ENCODE data around the gene TERB2.
"Not testable (repeated sequence)": the region's sequence is repeated elsewhere in the genome, so short reads cannot be mapped to it uniquely, and the experiment has no call there.

Gene TERB2

DNA sequence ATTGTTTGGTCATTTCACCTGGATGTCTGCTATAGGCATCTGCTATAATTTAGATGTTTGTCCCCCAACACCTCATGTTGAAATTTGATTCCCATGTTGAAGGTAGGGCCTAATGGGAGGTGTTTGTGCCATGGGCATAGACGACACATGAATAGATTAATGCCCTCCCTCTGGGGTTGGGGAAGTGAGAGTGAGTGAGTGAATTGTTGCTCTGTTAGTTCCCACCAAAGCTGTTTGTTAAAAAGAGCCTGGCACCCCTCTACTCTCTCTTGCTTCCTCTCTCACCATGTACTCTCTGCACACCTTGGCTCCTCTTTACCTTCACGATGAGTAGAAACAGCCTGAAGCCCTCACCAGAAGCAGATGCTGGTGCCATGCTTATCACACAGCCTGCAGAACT lies 42.6 kb downstream of the TERB2 start:
- H3K4me3 ChIP-seq (ENCODE audit: low read depth, low read length) = no peak overlapping the region
- no peaks in the 10 kb centered on the region for H3K9me3 ChIP-seq (ENCODE audit: insufficient read depth, low read depth, low read length)
- no peak overlapping the region for H4K91ac ChIP-seq (ENCODE audit: low read depth, low read length)
- no peak for DNase-seq
- no peak overlapping the region for H3K27ac ChIP-seq (ENCODE audit: low read depth, low read length)
- no peak overlapping the region for H3K18ac ChIP-seq (ENCODE audit: low read length)
- H2BK5ac ChIP-seq (ENCODE audit: low read depth, low read length, poor library complexity) = no peak overlapping the region
- H3K9ac ChIP-seq (ENCODE audit: low read length) = no peak overlapping the region
- WGBS (ENCODE audit: extremely low coverage, insufficient coverage, insufficient read length) = no CpG with 5 or more reads among the region's 2 CpGs
- H3K4me2 ChIP-seq (ENCODE audit: low read length) = no peak overlapping the region
- no peaks in the 10 kb centered on the region for H3K36me3 ChIP-seq (ENCODE audit: control insufficient read depth in 1 of 2, insufficient read depth in 2 of 2, low read length in 2 of 2)
- no peak overlapping the region for H4K8ac ChIP-seq (ENCODE audit: low read depth, low read length)
- no peaks in the 10 kb centered on the region for H3K4me1 ChIP-seq (ENCODE audit: control insufficient read depth in 1 of 2, insufficient read depth in 2 of 2, low read length in 2 of 2)
- no peak overlapping the region for H4K12ac ChIP-seq (ENCODE audit: low read depth, low read length)
- no peak overlapping the region for H3K14ac ChIP-seq (ENCODE audit: low read length)
- H2BK120ac ChIP-seq (ENCODE audit: insufficient read depth, low read length, poor library complexity) = no peak overlapping the region
- no peaks in the 10 kb centered on the region for H3K27me3 ChIP-seq (ENCODE audit: insufficient read depth, low read length)
- no peak overlapping the region for H2AFZ ChIP-seq (ENCODE audit: insufficient read depth, low read length, poor library complexity)
- H3K23ac ChIP-seq (ENCODE audit: low read length) = no peak overlapping the region
- H3K79me2 ChIP-seq (ENCODE audit: control insufficient read depth, insufficient read depth, low read length, poor library complexity) = no peaks in the 10 kb centered on the region
- H3K79me1 ChIP-seq (ENCODE audit: low read length) = no peaks in the 10 kb centered on the region
- no peak overlapping the region for H2AK5ac ChIP-seq (ENCODE audit: low read length)
- no peak overlapping the region for H3K4ac ChIP-seq (ENCODE audit: low read depth, low read length)
- H2BK12ac ChIP-seq (ENCODE audit: low read length) = no peak overlapping the region

DNA sequence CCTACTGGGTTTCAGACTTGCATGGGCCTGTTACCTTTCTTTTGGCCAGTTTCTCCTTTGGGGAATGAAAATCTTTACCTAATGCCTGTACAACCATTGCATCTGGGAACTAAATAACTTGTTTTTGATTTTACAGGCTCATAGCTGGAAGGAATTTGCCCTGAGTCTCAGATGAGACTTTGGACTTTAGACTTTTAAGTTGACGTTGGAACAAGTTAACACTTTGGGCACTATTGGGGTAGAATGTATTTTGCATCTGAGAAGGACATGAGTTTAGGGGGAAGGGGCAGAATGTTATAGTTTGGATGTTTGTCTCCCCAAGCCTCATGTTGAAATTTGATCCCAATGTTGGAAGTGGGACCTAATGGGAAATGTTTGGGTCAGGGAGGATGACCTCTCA lies 44.7 kb downstream of the TERB2 start:
- not testable (repeated sequence) for H4K8ac ChIP-seq (ENCODE audit: low read depth, low read length); H4K12ac ChIP-seq (ENCODE audit: low read depth, low read length); H2BK120ac ChIP-seq (ENCODE audit: insufficient read depth, low read length, poor library complexity); H3K4me1 ChIP-seq (ENCODE audit: control insufficient read depth in 1 of 2, insufficient read depth in 2 of 2, low read length in 2 of 2); H2AK5ac ChIP-seq (ENCODE audit: low read length); H3K9me3 ChIP-seq (ENCODE audit: insufficient read depth, low read depth, low read length); H3K27ac ChIP-seq (ENCODE audit: low read depth, low read length); H3K4ac ChIP-seq (ENCODE audit: low read depth, low read length); H3K4me2 ChIP-seq (ENCODE audit: low read length); H2AFZ ChIP-seq (ENCODE audit: insufficient read depth, low read length, poor library complexity); H2BK5ac ChIP-seq (ENCODE audit: low read depth, low read length, poor library complexity); DNase-seq; H3K23ac ChIP-seq (ENCODE audit: low read length); H3K79me1 ChIP-seq (ENCODE audit: low read length); H3K18ac ChIP-seq (ENCODE audit: low read length); H2BK12ac ChIP-seq (ENCODE audit: low read length); H3K9ac ChIP-seq (ENCODE audit: low read length); H3K14ac ChIP-seq (ENCODE audit: low read length); H3K27me3 ChIP-seq (ENCODE audit: insufficient read depth, low read length); H3K79me2 ChIP-seq (ENCODE audit: control insufficient read depth, insufficient read depth, low read length, poor library complexity); H3K4me3 ChIP-seq (ENCODE audit: low read depth, low read length); H4K91ac ChIP-seq (ENCODE audit: low read depth, low read length); H3K36me3 ChIP-seq (ENCODE audit: control insufficient read depth in 1 of 2, insufficient read depth in 2 of 2, low read length in 2 of 2)
- WGBS (ENCODE audit: extremely low coverage, insufficient coverage, insufficient read length) = no CpG with 5 or more reads among the region's 1 CpG

DNA sequence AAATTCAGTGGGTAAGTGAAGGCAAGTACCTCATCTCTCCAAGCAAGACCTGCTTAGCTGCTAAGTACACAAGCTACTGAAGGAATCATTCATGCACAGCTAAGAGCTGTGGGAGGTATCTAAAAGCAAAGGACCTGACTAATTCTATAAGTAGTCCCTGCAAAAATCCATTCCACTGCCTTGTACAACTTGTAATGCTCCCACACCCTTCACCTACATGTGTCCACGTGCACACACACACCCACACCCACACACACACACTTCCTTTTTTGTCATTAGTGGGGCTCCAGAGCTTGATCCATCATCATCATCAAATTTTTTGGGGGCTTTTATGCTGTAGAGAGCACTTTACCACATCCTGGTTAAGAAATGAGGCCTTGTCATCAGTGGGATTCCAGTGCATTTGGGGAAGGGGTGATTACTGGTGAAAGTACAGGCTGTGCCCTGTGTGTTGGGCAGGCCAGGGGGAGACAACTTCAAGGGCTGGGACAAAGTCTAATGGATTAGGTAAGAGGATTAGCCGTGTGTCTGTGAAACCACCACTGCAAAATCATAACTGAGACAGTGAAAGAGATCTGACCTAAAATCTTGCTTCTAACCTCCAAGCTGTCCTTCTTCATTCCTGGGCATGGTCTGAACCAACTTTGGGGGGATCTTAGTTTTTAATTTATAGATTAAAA lies 47.4 kb downstream of the TERB2 start:
- DNase-seq; H3K4me3 ChIP-seq (ENCODE audit: low read depth, low read length); H2AK5ac ChIP-seq (ENCODE audit: low read length); H2AFZ ChIP-seq (ENCODE audit: insufficient read depth, low read length, poor library complexity); H4K91ac ChIP-seq (ENCODE audit: low read depth, low read length); H4K8ac ChIP-seq (ENCODE audit: low read depth, low read length); H3K27me3 ChIP-seq (ENCODE audit: insufficient read depth, low read length); H3K79me1 ChIP-seq (ENCODE audit: low read length); H2BK5ac ChIP-seq (ENCODE audit: low read depth, low read length, poor library complexity); H3K4me1 ChIP-seq (ENCODE audit: control insufficient read depth in 1 of 2, insufficient read depth in 2 of 2, low read length in 2 of 2); H3K79me2 ChIP-seq (ENCODE audit: control insufficient read depth, insufficient read depth, low read length, poor library complexity); H2BK120ac ChIP-seq (ENCODE audit: insufficient read depth, low read length, poor library complexity); H3K18ac ChIP-seq (ENCODE audit: low read length); H3K23ac ChIP-seq (ENCODE audit: low read length); H3K27ac ChIP-seq (ENCODE audit: low read depth, low read length); H3K9me3 ChIP-seq (ENCODE audit: insufficient read depth, low read depth, low read length); H3K14ac ChIP-seq (ENCODE audit: low read length); H4K12ac ChIP-seq (ENCODE audit: low read depth, low read length); H3K4ac ChIP-seq (ENCODE audit: low read depth, low read length); H3K9ac ChIP-seq (ENCODE audit: low read length); H3K36me3 ChIP-seq (ENCODE audit: control insufficient read depth in 1 of 2, insufficient read depth in 2 of 2, low read length in 2 of 2); H2BK12ac ChIP-seq (ENCODE audit: low read length); H3K4me2 ChIP-seq (ENCODE audit: low read length): not testable (repeated sequence)
- WGBS (ENCODE audit: extremely low coverage, insufficient coverage, insufficient read length) = no CpG with 5 or more reads among the region's 2 CpGs

DNA sequence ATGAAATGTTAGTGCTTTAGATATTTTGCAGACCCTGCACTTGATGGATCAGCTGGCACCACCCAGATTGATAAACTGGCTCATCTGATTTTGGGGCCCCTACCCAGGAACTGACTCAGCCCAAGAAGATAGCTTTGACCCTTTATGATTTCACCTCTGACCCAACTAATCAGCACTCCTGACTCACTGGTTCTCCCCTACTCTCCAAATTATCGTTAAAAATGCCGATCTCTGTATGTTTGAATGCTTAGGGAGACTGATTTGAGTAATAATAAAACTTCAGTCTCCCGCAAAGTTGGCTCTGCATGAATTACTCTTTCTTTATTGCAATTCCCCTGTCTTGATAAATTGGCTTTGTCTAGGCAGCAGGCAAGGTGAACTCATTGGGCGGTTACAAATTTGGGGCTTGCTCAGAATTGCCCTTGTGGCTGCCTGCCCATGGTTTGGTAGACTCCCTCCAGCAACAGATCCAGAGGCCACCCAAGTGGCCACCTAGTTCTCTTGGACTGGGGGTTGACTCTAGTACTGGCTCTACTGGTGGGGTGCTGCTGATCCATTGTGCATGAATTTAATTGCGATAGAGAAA lies 48.2 kb downstream of the TERB2 start:
- not testable (repeated sequence) for H3K14ac ChIP-seq (ENCODE audit: low read length); H3K27me3 ChIP-seq (ENCODE audit: insufficient read depth, low read length); DNase-seq; H4K8ac ChIP-seq (ENCODE audit: low read depth, low read length); H3K23ac ChIP-seq (ENCODE audit: low read length); H3K4me3 ChIP-seq (ENCODE audit: low read depth, low read length); H2AK5ac ChIP-seq (ENCODE audit: low read length); H2BK120ac ChIP-seq (ENCODE audit: insufficient read depth, low read length, poor library complexity); H3K9me3 ChIP-seq (ENCODE audit: insufficient read depth, low read depth, low read length); H3K4ac ChIP-seq (ENCODE audit: low read depth, low read length); H3K79me1 ChIP-seq (ENCODE audit: low read length); H3K27ac ChIP-seq (ENCODE audit: low read depth, low read length); H3K9ac ChIP-seq (ENCODE audit: low read length); H2BK5ac ChIP-seq (ENCODE audit: low read depth, low read length, poor library complexity); H3K4me2 ChIP-seq (ENCODE audit: low read length); H2AFZ ChIP-seq (ENCODE audit: insufficient read depth, low read length, poor library complexity); H3K79me2 ChIP-seq (ENCODE audit: control insufficient read depth, insufficient read depth, low read length, poor library complexity); H4K12ac ChIP-seq (ENCODE audit: low read depth, low read length); H2BK12ac ChIP-seq (ENCODE audit: low read length); H4K91ac ChIP-seq (ENCODE audit: low read depth, low read length); H3K4me1 ChIP-seq (ENCODE audit: control insufficient read depth in 1 of 2, insufficient read depth in 2 of 2, low read length in 2 of 2); H3K36me3 ChIP-seq (ENCODE audit: control insufficient read depth in 1 of 2, insufficient read depth in 2 of 2, low read length in 2 of 2); H3K18ac ChIP-seq (ENCODE audit: low read length)
- WGBS (ENCODE audit: extremely low coverage, insufficient coverage, insufficient read length) = no CpG with 5 or more reads among the region's 5 CpGs
